Measurements from ENCODE around the gene HEG1. TPM values are rescaled to one million over a fixed set of nuclear protein-coding genes. Genes with fewer than 3 reads are reported as not detected.

The HEG1 gene
- total RNA-seq, 3 donors from 2014 or later (not counting 1 experiment from before 2014, with no cell fraction given): 52.1 to 83.5 (median 68.1) TPM

DNA sequence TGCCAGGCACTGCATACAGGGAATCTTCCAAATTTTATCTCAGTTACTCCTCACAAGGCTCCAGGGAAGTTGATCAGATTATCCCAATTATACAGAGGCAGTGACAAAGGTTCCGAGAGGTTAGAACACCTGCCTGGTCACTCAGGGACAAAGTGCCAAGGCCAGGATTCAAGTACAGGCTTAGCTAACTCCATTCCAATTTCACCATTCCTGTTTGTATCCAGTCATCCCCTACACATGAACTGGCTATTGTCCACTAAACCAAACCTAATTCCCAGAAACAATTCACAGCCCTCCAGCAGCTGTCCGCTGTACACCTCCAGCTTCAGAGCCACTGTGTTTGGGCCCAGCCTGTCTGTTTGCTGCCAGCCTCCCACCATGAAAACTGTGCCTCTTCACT is 137.3 kb downstream of the HEG1 start:
- Histone ChIP-seq H3K4me3 (ENCODE audit: low read length) (no peak overlapping the region), H3K9me3 (ENCODE audit: control insufficient read depth, insufficient read depth, low read length) (no peaks in the 10 kb centered on the region), H3K36me3 (ENCODE audit: control insufficient read depth, insufficient read depth, low read length) (no peaks in the 10 kb centered on the region), H3K27ac (ENCODE audit: low read length) (no peak overlapping the region), H3K4me1 (ENCODE audit: control insufficient read depth, insufficient read depth, low read length) (no peaks in the 10 kb centered on the region), H3K27me3 (ENCODE audit: control insufficient read depth, insufficient read depth, low read length) (no peaks in the 10 kb centered on the region)
- Mint-ChIP-seq H3K4me3 (no peak overlapping the region), H3K27ac (no peak overlapping the region), H3K36me3 (no peaks in the 10 kb centered on the region), H3K4me1 (no peaks in the 10 kb centered on the region), H3K9me3 (no peaks in the 10 kb centered on the region), H3K27me3 (ENCODE audit: low read depth in 2 of 2) (peaks cover 2 to 16% of the 10 kb centered on the region in 2 donors)
- DNase-seq (no peak), ATAC-seq (no peak)
- WGBS (ENCODE audit: insufficient coverage): 93% methylated on average over 2 of the region's 2 CpGs
- TF ChIP-seq, protein P1, sequence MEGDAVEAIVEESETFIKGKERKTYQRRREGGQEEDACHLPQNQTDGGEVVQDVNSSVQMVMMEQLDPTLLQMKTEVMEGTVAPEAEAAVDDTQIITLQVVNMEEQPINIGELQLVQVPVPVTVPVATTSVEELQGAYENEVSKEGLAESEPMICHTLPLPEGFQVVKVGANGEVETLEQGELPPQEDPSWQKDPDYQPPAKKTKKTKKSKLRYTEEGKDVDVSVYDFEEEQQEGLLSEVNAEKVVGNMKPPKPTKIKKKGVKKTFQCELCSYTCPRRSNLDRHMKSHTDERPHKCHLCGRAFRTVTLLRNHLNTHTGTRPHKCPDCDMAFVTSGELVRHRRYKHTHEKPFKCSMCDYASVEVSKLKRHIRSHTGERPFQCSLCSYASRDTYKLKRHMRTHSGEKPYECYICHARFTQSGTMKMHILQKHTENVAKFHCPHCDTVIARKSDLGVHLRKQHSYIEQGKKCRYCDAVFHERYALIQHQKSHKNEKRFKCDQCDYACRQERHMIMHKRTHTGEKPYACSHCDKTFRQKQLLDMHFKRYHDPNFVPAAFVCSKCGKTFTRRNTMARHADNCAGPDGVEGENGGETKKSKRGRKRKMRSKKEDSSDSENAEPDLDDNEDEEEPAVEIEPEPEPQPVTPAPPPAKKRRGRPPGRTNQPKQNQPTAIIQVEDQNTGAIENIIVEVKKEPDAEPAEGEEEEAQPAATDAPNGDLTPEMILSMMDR (IDR thresholded peaks at IDR 0.05): no peak
- intact Hi-C loops (cut with micrococcal nuclease): no loop called here

DNA sequence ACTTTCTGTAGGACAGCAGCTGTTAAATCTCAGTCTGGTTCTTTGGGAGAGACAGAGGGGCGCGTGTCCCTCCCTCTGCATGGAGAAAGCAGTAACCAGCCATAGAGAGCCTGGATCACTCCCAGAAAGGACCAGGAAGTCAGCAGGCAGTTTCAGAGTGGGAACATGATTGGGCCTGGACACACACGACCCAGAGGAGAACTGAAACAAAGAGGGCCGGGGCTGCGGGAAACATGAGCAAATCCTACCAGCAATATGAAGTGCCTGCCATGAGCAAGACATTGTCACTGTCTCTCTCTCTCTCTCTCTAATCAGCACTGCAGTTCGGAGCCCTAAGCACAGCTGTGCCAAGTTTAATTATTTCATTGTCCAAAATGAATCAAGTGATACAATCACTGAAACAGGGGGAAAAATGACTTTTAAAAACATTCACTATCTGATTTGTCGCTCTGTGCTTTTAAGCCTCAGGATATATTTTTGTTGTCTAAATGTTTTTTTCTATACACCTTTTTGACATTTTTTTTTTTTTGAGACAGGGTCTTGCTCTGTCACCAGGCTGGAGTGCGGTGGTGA is 138.9 kb downstream of the HEG1 start:
- Mint-ChIP-seq H3K4me1 (no peaks in the 10 kb centered on the region), H3K27ac (no peak overlapping the region), H3K9me3 (no peaks in the 10 kb centered on the region), H3K36me3 (no peaks in the 10 kb centered on the region), H3K4me3 (no peak overlapping the region), H3K27me3 (ENCODE audit: low read depth in 2 of 2) (peaks cover 2 to 17% of the 10 kb centered on the region in 2 donors)
- Histone ChIP-seq H3K4me1 (ENCODE audit: control insufficient read depth, insufficient read depth, low read length) (no peaks in the 10 kb centered on the region), H3K36me3 (ENCODE audit: control insufficient read depth, insufficient read depth, low read length) (no peaks in the 10 kb centered on the region), H3K9me3 (ENCODE audit: control insufficient read depth, insufficient read depth, low read length) (no peaks in the 10 kb centered on the region), H3K27ac (ENCODE audit: low read length) (no peak overlapping the region), H3K27me3 (ENCODE audit: control insufficient read depth, insufficient read depth, low read length) (no peaks in the 10 kb centered on the region), H3K4me3 (ENCODE audit: low read length) (no peak overlapping the region)
- intact Hi-C loops (cut with micrococcal nuclease): no loop called here
- ATAC-seq (no peak), DNase-seq (no peak)
- 87% methylated on average over 7 of the region's 8 CpGs for WGBS (ENCODE audit: insufficient coverage)
- TF ChIP-seq, protein P1 (IDR thresholded peaks at IDR 0.05): no peak

Other genes with a start within 250 kb of the HEG1 start
- gene ITGB5, start 168.6 kb downstream of the HEG1 start, total RNA-seq: 1 to 10 TPM; 1.0 to 8.4 (median 5.4) TPM
- gene MUC13, start 121.2 kb downstream of the HEG1 start, total RNA-seq: 1 to 10 TPM in 1 of 3 donors, under 1 TPM in 2; 0.16 to 2.1 (median 0.63) TPM
- 1 to 10 TPM in 1 of 3 donors, under 1 TPM in 2; 0.25 to 1.4 (median 0.61) TPM for gene SLC12A8, start 156.8 kb upstream of the HEG1 start, total RNA-seq

Data from natural killer cell (primary cell).